8988T (cell line): ENCODE measurements around the gene FRMD5.
A peak's percentile ranks its signal among the peaks of the same experiment; 100 is the strongest.
"Not testable (repeated sequence)": the region's sequence is repeated elsewhere in the genome, so short reads cannot be mapped to it uniquely, and the experiment has no call there.

Source experiments
- DNase-seq: peaks from one replicate; pipeline ENCODE4 v3.0.0; 2011

Gene FRMD5

GRCh38 chr15:44087578-44088465 lies 107.2 kb downstream of the FRMD5 start:
- DNase-seq, result peak; percentile 13

- no peak for DNase-seq
These were observed 110.3 kb downstream of the FRMD5 start for GRCh38 chr15:44084770-44085169.

GRCh38 chr15:44084171-44084570 lies 110.9 kb downstream of the FRMD5 start:
- no peak for DNase-seq

GRCh38 chr15:44082558-44083157 lies 112.4 kb downstream of the FRMD5 start:
- no peak for DNase-seq

- no peak for DNase-seq
These were observed 113.8 kb downstream of the FRMD5 start for GRCh38 chr15:44081026-44082013.

GRCh38 chr15:44075535-44075934 lies 119.5 kb downstream of the FRMD5 start:
- DNase-seq, result no peak

GRCh38 chr15:44069489-44069888 lies 125.6 kb downstream of the FRMD5 start:
- no peak for DNase-seq

- DNase-seq, result no peak
These were observed 126.7 kb downstream of the FRMD5 start for GRCh38 chr15:44068347-44068746.

GRCh38 chr15:44066211-44066827 lies 128.8 kb downstream of the FRMD5 start:
- DNase-seq, result peak; percentile 9

GRCh38 chr15:44064706-44065105 lies 130.4 kb downstream of the FRMD5 start:
- no peak for DNase-seq

- DNase-seq, result no peak
These were observed 136.9 kb downstream of the FRMD5 start for GRCh38 chr15:44058126-44058525.

GRCh38 chr15:44045661-44046060 lies 149.4 kb downstream of the FRMD5 start:
- DNase-seq, result no peak

- no peak for DNase-seq
These were observed 149.9 kb downstream of the FRMD5 start for GRCh38 chr15:44045217-44045616.

GRCh38 chr15:44038755-44039191 lies 156.3 kb downstream of the FRMD5 start:
- DNase-seq, result no peak

GRCh38 chr15:44035781-44036699 lies 159.0 kb downstream of the FRMD5 start:
- no peak for DNase-seq

GRCh38 chr15:44034933-44035624 lies 160.0 kb downstream of the FRMD5 start:
- no peak for DNase-seq

GRCh38 chr15:44034334-44034733 lies 160.7 kb downstream of the FRMD5 start:
- no peak for DNase-seq

GRCh38 chr15:44033894-44034293 lies 161.2 kb downstream of the FRMD5 start:
- DNase-seq, result no peak

GRCh38 chr15:44032820-44033219 lies 162.3 kb downstream of the FRMD5 start:
- DNase-seq, result not testable (repeated sequence)

GRCh38 chr15:44029940-44030568 lies 165.0 kb downstream of the FRMD5 start:
- no peak for DNase-seq
